HG02981 (cell line): ENCODE measurements around the gene KIFBP.

Experiments
- ATAC-seq: cut with Tn5 transposase; IDR thresholded peaks from one replicate; pipeline ENCODE4 v1.9.1; 2021; ENCODE audit warnings: mild to moderate bottlenecking, moderate library complexity; ENCODE audit not compliant: unreplicated experiment

KIFBP gene

DNA sequence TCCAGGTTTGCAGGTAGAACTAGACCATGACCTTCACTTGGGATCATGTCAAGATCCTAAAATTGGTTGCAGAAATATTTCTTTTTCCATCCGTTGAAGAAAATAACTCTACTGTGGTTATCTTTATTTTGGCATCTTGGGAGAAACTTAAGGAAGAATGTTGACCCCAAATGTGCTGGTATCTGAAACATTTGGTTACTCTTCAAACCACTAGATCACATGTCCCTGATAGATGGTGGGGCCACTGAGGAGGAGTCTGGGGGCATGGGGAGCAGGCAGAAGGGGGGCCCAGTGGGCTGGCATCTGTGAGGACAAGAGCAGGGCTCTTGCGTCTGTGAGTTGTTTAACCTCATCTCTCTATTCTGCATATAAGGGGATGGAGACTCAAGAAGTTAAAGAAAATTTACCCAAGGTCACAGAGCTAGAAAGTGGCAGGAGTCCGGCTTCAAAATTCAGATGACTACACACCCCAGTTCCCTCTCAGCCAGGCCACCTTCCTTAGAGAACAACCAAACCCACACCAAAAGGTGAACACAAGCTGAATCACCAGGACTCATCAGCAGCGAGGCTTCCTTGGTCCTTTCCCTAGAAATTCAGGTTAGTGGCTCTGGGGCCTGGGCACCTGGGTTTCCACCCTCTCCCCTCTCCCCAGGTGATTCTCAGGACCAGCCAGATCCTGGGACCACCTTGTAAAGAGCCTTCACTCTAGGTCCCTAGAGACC is 58.7 kb downstream of the KIFBP start:
- no peak for ATAC-seq

GRCh38 chr10:69048103-69048502 is 59.5 kb downstream of the KIFBP start:
- no peak for ATAC-seq

DNA sequence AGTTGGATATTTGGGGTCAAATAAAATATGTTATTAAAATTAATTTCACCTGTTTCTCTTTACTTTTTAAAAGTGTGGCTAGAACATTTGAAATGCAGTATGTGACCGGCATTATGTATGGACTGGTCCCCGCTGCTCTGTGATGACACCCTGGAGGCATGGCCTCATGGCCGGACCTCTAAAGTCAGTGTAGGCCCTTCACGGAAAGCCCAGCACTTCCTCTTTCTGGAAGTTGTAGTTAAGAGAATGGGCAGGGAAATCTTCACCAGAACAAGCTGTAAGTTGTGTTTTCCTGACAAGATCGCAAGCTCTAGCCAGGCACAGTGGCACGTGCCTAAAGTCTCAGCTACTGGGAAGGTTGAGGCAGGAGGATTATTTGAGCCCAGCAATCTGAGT is 61.0 kb downstream of the KIFBP start:
- no peak for ATAC-seq

- ATAC-seq, result peak; percentile 48
Measured at GRCh38 chr10:69051303-69051702, 62.7 kb downstream of the KIFBP start.

DNA sequence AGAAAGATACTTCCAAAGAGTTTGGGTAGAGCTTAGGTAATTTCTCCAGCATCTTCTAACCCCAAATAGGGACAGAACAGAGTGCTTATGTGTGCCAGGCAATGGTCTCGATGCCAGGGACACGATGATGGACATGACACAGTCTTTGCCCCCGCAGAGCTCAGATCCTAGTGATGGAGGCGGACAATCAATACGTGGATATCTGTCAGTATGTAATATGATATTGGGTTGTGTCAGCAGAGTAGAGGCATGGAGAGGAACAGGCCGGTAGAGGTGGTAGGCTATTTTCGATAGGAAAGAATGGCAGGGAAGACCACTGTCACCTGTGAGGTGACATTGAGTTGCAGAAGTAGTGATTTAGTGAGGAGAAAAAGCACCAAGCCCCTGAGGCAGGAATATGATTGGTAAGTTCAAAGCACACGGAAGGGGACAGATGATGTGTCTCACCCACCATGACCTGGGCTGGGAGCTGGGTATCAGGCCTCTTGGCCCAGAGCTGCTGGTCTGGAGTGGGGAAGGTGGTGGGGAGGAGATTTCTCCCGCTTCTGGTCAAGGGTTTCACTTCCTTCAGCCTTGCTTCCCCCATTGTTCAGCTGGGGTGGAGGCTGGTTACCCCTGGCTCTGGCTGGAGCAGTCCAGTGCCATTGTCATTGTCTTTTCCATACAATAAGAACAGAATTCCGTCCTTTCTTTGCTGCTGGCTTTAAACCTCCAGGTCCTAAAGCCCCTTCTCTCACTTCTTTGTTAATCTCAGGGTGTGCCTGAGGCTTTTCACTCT is 63.3 kb downstream of the KIFBP start:
- no peak for ATAC-seq

DNA sequence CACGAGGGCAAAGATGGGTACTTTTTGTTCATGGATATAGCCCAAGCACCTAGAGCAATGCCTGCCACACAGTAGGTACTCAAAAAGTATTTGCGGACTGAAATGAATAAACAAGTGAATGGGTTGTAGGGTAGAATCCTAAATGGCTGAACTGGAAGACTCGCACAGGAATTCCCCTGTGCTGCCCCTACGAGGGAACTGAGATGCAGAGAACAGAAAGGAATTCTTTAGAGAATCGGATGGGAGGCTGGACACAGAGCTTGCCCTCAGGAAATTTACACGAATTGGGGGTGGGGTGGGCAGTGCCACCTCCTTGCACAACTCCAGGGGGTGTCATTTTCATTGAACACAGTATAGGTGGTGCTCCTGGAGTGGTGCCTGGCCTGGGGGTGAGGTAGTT is 64.1 kb downstream of the KIFBP start:
- ATAC-seq, result no peak

GRCh38 chr10:69055241-69055640 is 66.6 kb downstream of the KIFBP start:
- ATAC-seq, result no peak

GRCh38 chr10:69056129-69056528 is 67.5 kb downstream of the KIFBP start:
- ATAC-seq, result no peak

DNA sequence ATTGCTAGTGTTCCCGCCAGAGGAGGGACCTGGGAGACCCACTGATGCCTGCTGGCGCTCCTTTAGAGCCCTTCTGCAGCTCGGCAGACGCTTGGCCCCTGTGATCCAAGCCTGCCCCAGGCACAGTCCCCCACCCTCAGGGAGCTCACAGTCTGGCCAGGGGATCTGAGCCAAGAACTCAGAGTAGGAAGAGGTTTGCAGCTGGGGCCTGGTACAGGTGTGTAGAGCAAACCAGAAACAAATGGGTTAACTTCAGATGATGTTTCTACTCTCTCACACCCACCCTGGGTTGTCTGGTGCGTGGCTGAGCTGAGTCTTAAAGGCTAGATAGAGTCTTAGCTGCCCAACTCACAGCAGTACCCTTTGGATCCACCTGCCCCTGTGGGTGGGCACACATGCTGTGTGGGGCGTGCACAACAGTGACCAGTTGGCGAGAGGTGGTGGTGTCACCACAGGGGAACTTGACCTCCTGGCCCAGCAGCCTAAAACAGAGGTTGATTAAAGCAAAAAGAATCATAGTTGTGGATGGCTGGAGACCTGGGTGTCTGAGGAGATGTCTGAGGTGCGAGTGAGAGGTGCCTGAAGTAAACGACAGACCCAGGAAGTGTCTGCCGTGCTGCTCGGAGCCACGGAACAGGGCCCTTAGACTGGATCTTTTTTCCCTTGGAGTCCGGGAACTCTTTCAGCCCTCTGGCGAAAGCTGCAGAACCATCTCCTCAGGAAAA is 68.1 kb downstream of the KIFBP start:
- ATAC-seq, result no peak

- no peak for ATAC-seq
Measured at GRCh38 chr10:69057261-69057950, 68.8 kb downstream of the KIFBP start.

GRCh38 chr10:69057951-69058297 is 69.3 kb downstream of the KIFBP start:
- no peak for ATAC-seq

GRCh38 chr10:69060127-69060798 is 71.7 kb downstream of the KIFBP start:
- no peak for ATAC-seq

DNA sequence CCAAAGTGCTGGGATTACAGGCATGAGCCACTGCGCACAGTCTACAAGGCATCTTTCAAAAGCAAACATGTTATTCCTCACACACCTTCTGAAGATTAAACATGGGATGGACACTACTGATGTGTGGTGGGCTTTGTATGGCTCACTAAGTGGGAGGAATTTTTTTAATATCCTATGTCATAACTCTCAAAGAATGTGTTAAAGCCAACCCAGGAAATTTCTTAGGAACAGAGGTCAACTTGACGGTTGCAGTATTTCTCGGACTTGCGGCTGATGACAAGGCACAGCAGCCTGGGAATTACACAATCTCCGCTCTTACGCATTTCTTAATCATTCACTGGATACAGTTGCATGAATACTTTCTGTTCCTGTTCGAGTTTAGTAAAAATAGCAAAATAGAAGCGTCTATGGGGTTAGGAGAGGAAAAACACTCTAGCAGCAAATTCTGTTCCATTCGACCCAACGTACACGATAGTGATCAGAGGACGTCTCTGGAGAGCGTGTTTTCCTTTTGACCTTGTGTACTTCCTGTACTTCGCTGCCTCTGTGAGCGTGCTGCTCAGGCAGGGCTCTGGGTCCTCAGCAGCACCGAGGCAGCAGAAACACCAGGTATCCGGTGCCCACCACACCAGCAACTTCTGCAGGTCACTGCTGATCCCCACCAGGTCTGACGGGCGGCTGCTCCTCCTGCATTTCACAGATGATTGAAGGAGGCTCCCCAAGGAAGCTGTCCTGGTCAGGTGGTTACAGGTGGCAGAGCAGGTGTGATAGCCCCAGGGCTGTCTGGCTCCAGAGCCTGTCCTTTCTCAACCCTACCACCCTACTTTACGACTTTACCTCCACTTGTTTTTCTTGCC is 72.9 kb downstream of the KIFBP start:
- peak; percentile 51 for ATAC-seq

DNA sequence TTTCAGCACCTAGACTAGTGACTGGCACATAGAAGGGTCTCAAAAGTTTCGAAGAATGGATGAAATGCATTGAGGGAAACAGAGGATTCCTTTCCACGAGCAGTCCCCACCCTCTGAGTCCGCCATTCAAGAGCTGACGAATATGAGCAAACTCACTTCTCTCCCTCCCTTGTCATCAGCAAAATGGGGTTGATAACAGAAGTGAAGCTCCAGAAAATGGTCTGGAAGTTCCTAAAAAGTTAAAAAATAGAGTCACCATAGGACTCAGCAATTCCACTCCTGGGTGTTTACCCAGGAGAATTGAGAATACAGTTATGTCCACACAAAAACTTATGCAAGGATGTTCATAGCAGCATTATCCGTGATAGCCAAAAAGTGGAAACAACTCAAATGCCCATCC is 74.3 kb downstream of the KIFBP start:
- ATAC-seq, result no peak

GRCh38 chr10:69064762-69065328 is 76.2 kb downstream of the KIFBP start:
- ATAC-seq, result no peak

GRCh38 chr10:69065406-69066361 is 77.1 kb downstream of the KIFBP start:
- peak; percentile 51 for ATAC-seq
